Epithelial cell of proximal tubule (primary cell): ENCODE results near the gene CDH23. TPM values are rescaled to one million over a fixed set of nuclear protein-coding genes. Genes with fewer than 3 reads are reported as not detected.

Experiments
- DNase-seq: peaks from one replicate; pipeline ENCODE4 v3.0.0-alpha.2; 2011; ENCODE audit warnings: low read depth
- H3K4me3 ChIP-seq: 2 replicates; pipeline ENCODE4 v1.5.1; 2011; ENCODE audit warnings: low read depth, mild to moderate bottlenecking, low read length
- total RNA-seq: library from RNA; depleted of rRNA; stranded (reverse); fragments of >200 nt; gene quantifications from 2 replicates; pipeline ENCODE4 v1.2.3, GENCODE V29; 2015
- TF ChIP-seq, protein P1 (sequence below): conservative IDR thresholded peaks from 2 replicates; pipeline ENCODE4 v1.5.1; 2012; ENCODE audit warnings: low read depth, mild to moderate bottlenecking, low read length

The CDH23 gene
- total RNA-seq, 1 donor from 2014 or later: under 0.01 TPM

DNA sequence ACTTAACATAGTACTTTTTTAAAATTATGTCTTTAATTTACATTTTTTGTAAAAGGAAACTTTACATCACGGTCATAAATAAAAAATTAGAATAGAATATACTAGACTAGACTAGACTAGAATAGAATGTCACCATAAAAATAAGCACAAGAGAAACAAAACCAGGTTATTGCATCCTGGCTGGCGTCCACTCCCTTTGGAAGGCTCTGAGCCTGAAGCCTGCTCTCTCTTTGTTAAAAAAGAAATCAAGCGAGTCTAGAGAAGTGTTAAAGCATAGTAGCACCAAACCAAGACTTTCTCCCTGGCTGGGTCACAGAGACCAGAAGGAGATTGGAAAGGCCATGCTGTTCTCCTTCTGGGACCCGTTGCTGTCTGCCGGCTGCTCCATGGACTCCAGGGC, 218.2 kb downstream of the CDH23 start:
- no peak overlapping the region for H3K4me3 ChIP-seq
- DNase-seq: no peak
- TF ChIP-seq, protein P1, sequence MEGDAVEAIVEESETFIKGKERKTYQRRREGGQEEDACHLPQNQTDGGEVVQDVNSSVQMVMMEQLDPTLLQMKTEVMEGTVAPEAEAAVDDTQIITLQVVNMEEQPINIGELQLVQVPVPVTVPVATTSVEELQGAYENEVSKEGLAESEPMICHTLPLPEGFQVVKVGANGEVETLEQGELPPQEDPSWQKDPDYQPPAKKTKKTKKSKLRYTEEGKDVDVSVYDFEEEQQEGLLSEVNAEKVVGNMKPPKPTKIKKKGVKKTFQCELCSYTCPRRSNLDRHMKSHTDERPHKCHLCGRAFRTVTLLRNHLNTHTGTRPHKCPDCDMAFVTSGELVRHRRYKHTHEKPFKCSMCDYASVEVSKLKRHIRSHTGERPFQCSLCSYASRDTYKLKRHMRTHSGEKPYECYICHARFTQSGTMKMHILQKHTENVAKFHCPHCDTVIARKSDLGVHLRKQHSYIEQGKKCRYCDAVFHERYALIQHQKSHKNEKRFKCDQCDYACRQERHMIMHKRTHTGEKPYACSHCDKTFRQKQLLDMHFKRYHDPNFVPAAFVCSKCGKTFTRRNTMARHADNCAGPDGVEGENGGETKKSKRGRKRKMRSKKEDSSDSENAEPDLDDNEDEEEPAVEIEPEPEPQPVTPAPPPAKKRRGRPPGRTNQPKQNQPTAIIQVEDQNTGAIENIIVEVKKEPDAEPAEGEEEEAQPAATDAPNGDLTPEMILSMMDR: no peak

DNA sequence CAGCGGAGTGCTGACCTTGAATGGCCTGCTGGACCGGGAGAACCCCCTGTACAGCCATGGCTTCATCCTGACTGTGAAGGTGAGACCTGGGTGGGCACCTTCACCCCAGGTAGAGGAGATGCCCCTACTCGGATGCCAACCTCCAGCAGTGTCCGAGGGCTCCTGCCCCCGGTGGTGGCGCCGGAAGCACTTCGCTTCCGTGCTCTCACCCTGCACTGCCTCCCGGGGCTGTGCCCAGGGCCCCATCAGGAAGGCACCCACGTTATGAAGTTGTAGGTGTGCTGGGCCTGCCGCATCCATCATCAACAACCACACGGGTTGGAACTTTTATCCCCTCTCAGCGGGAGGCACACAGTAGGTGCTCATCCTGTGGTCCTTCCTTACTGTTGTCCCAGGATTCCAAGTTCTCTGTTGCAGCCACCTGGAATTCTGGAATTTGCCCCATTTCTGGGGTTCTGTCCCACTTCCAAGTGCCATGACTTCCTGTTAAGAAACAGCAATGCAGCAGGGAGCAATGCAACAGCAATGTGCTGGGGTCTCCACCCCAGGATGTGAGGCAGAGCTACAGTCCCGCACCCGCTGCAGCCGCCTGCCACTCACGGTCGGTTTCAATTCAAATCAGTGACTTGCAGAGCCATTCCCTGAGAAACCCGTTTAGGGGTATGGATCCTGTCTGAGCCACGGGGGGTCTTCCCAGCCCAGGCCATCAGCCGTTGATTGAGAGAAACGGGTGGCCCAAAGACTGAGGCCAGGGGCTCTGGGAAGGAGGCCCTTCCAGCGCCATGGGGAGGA, 219.0 kb downstream of the CDH23 start:
- TF ChIP-seq, protein P1: no peak
- DNase-seq: no peak
- no peak overlapping the region for H3K4me3 ChIP-seq

- TF ChIP-seq, protein P1: no peak
- DNase-seq: no peak
- no peak overlapping the region for H3K4me3 ChIP-seq
Measured at GRCh38 chr10:71616817-71617654, 220.3 kb downstream of the CDH23 start.

- TF ChIP-seq, protein P1: no peak
- DNase-seq: no peak
Measured at GRCh38 chr10:71618176-71618575, 221.5 kb downstream of the CDH23 start.

DNA sequence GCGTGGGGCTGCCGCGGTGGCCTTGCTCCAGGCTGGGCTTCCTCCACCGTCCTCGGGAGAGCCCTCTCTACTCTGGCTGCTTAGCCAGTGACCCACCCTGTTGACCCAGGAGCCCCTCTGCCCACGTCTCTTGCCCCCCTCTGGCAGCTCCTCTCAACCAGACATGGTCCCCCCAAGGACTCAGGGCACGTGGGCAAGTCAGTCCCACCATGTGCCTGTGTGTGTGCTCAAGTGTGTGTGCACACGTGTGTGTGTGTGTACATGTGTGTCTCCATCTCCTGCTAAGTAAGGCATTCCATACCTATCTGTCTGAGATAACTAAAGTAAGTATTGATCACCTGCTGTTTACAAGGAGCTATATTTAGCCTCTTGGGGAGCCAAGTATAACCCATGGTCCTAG, 221.9 kb downstream of the CDH23 start:
- TF ChIP-seq, protein P1: no peak
- no peak overlapping the region for H3K4me3 ChIP-seq
- DNase-seq: no peak

More at GRCh38 chr10:71618176-71618575, 221.5 kb downstream of the CDH23 start:
- no peak overlapping the region for H3K4me3 ChIP-seq

DNA sequence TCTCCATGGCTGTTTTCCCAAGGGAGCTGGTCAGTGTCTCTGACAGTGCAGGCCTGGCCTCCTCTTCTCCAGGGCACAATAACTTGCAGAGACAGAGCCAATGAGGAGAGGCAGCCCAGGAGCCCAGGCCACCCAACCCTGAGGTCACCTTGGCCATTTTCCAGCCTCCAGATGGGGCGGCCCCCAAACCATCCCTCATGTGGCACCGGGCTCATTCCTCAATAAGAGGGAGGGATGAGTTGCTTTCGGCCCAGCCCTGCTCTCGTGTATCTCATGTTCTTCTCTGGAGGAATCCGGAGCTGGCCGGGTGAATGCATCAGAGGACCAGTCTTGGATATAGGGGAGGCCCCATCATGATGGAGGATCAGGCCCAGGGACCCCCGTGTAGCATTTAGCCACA, 223.9 kb downstream of the CDH23 start:
- no peak for DNase-seq
- TF ChIP-seq, protein P1: no peak
- H3K4me3 ChIP-seq: no peak overlapping the region
